Measurements from ENCODE around the gene TMEM170B.

TMEM170B gene, protein sequence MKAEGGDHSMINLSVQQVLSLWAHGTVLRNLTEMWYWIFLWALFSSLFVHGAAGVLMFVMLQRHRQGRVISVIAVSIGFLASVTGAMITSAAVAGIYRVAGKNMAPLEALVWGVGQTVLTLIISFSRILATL

DNA sequence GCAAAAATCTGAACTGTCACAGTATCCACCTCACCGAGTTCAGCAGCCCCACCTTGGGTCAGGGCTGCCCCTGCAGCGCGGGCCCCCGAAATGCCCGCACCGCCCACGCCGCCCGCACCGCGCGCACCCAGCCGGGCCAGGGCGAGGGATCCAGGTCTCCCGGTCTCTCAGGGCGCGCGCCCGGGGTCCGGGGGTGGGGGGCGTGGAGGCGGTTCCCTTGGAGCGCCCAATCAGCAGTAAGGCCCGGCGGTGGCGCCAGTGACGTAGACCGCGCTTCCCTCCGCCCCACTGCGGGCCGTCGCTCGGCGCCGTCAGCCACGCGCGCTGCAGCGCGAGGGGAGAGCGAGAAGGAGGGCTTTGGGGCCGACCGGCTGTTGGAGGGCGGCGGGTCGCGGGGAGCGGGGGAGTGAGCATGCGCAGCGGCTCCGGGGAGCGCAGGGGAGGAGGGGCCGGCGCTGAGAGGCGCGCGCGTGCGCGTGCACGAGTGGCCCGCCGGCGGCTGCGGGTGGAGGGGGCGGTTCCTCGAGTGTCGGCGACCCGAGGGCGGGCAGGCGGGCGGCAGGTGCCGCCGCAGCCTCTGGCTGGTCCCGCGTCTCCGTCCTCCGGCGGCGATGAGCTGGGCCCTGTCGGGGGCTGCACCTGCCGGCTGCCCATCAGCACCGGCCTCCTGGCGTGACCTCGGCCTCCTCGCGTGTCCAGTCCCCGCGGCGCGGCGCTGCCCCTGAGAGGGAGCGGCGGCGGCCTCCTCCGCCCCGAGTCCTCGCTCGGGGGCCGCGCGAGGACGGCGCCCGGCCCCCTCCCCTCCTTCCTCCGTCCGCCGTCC lies at the start of gene TMEM170B:
TMEM170B (plus strand) TSS at position 521 of the 823 bp plus-strand sequence. CDS start 529 bp downstream, outside the sequence.
- DNase-seq = peak; percentile 92

DNA sequence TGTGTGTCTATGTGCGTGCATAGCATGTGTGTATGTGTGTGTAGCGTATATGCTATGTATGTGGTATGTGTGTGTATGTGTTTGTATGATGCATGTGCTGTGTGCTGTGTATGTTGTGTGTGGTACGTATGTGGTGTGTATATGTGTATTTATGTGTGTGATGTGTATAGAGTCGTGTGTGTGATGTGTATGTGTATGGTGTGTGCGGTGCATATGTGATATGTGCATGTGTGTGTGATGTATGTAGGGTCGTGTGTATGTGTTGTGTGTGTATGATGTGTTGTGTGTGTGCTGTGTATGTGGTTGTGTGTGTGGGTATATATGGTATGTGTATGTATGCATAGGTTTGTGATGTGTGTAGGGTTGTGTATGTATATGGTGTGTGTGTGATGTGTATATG lies 46.6 kb upstream of the TMEM170B start:
- no peak for DNase-seq

DNA sequence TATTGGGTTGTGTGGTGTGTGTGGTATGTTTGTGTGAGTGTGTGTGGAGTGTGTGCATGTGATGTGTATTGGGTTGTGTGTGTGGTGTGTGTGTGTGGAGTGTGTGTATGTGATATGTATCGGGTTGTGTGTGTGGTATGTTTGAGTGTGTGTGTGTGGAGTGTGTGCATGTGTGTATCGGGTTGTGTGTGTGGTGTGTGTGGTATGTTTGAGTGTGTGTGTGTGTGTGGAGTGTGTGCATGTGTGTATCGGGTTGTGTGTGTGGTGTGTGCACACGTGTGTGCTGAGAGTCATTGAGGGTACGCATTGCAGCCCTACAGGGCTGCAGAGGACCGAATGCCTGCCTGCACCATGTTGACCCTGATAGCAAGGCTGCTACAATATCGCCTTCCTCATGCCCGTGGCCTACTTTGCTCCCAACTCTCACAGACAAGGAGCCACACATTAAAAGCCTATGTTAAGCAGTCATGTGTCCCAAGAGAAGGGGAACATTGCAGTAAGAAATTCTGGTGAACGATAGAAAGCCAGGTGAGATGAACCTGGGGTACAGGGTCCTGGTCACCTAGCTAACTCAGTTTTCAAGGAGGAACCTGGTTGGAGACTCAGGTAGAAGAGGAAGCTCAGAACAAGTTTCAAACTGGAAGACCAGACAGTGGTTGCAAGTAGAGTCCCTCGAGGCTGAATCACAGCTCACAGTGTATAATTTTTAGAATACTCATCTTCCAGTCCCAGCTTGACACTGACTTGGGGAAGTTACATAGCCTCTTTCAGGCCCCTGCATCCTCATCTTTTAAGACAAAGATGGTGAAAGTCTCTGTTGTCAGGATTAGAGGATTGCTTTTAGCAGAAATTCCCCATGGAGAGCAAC lies 45.7 kb upstream of the TMEM170B start:
- DNase-seq = no peak

DNA sequence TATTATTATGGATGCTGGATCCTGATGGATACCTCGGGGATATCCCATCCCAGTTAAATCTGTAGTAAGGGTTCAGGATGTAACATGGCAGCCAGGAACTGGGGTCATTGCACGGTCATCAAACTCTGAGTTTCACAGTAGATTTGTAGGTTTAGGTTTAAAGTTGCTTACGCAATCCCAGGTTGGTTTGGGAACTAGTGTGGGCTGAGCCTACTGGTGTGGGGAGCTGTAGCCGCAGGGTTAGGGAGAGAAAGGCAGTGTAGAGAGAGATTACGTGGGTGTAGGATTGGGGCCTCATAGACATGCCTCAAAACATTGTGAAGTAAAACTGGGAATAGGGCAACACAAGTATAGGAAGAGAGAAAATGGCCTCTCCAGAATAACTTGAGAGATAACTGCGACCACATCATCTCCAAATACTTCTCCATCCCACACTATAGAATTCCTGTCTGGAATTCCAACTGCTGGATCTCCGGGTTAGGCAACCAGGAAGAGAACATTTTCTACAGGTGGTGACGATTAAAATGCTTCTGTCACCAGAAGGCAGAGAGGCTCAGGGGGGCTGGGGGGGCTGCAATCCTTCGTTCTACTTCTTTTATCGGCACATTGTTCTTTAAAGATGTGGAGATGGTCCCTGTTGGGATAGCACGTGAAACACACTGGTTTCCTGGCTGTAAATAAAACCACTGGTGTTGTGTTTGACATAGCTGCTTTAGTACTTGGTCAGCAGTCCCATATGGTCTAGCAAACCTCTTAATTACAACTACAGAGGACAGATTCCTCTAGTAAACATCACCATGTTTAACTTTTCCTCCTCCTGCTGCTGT lies 44.9 kb upstream of the TMEM170B start:
- DNase-seq = no peak

DNA sequence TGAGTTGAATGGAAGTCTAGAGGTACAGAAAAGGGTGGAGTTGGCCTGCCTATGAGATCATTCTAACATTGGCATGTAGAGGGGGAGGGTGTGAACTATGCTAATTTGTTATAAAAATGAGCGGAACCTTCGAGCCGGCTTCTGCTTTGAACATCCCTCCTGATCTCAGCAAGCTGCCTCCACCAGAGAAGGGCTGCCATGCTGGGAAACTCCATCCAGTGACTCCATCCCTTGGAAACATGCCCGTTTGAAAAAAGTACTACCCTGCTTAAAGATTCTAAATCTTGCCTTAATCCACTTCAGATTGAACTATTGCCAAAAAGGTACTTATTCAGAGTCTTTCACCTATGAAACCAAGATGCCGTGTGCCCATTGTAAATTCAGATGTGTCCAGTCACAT lies 43.6 kb upstream of the TMEM170B start:
- DNase-seq = no peak

DNA sequence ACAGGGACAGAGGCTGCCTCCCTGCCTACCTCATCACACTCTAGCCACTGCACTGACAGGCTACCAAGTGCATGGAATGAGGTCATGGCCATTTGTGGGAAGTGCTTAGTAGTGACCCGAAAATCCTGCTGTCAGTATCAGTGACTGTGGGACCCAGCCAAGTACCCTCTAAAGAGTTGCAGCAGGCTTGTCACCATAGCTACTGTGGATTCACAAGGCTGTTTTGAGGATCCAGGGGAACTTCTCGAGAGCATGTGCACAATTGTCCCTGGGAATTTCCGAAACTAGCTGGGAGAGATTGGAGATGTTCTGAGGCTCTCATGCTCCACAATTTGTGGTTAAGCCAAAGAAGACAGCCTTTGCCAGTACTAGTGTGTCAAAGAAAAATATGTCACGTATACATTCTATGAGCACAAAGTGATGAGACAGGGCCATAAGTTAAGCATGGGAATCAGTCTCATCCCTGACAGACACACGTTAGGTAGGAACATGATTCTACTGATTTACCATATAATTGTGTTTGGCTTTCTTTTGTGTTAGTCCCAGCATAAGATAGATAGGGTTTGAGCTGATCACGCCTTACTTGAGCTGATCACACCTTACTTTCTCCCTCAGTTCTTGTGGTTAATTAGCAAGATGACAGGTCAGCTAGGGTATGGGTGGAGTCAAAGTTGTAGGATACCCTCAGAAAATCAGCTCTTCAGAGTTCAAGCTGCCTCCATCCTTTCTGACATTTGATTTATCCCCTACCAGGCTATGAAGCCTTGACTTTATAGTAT lies 42.6 kb upstream of the TMEM170B start:
- no peak for DNase-seq

DNA sequence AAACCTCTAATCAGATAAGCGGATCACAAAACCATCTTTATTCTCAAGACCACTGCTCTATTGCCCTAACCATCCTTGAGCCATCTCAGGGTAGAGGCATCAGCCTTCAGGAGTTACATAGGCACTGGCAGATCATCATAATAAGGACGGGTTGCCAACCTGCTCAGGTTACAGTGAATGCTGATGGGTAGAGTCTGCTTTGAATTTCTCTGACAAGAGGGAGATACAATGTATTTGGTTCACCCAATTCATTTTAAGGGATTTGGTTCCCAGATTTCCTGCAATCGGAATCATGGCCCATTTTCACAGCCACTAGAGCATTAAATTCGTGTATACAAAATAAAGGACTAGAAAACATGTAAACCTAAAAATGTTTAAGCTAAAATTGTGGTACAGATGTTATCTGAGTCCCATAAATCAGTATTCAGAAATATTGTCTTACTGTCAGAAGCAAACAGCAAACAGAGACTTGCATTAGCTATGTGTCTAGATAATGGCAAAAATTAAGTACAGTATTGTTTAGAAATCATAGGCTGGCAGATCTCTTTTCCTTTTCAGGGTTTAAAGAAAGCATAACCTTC lies 41.9 kb upstream of the TMEM170B start:
- DNase-seq = peak; percentile 29

DNA sequence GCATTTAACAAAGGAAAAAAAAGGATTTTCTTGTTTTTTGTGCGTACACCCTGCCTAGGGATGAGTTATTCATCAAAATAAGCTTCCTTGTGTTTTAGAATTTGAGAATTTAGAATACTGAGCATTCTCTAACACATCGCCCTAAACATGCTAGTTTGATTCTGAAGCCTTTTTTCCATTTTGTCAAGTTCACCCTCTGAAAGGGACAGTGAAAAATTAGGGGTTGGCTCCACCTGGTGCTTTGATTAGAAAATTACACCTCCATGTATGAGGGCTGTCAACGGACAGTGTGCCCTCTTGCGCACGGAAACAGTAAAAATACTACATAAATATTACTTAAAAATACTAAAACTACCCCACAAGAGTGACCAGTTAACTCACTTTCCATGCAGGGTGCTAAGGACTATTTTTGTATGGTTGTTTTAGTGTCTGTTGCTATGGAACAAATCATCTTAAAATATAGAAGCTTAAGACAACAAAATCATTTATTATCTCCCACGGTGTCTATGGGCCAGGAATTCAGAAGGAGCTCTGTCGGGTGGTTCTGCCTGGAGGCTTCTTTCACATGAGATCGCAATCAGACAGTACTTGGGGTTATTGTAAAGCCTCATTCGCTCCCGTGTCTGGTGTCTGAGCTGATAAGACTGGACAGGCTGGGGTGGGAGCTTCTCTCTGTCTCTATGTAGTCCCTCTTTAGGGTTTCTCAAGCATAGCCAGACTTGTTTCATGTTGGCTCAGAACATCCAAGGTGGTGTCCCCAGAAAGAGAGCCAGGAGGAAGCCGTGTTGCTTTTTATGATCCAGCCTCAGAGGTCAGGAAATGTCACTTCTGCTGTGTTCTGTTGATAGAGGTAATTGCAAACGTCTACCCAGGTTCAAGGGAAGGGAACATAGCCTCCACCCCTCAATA lies 41.1 kb upstream of the TMEM170B start:
- DNase-seq = peak; percentile 82

DNA sequence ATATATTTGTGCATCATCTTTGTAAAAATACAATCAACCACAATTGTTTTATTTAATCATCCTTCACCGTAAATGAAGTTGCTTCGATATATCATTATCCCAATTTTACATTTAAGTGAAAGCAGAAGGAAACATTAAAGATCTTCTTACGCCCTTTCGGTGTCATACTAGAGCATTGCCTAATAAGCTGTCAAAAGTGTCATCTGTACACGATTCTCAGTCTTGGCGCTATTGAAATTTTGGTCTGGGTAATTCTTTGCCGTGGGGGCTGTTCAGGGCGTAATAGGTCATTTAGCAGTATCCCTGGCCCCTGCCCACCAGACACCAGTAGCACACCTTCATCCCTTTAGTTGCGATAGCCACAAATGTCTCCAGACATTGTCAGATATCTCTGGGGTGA lies 40.4 kb upstream of the TMEM170B start:
- no peak for DNase-seq

DNA sequence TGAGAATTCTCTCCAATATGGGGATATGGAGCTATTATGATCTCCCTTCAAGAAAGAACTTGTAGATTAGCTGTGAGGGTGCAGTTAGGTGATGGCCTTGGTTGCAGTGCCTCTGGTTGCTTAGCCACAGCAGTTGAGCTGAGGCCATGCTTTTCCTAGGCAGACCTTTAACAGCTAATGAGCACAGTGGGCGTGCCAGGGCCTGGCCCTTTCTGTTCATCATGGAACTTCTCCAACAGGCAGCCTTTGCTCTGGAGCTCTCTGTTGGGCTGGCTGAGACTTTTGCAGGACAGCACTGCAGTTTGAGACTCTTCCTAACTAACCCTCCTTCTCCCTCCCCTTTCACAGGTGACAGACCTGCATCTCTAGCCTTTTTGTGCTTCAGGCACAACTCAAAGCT lies 39.7 kb upstream of the TMEM170B start:
- DNase-seq = no peak

DNA sequence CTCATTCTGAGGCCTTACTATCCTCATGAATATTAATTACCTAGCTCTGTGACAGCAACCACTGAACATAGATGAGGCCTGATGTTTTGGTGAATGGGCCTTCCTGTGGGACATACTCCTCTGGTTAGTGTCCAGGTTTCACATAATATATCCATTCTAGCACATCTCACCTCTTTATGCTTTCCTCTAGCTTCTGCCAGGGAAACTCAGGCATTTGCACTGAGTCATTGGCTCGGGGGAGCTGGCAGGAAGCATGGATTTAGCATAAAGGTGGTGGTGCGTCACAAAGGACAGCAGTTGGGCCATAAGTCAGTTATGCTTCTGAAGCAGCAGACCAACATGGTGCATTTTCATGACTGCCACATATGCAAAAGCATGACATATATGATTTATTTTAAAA lies 37.5 kb upstream of the TMEM170B start:
- DNase-seq = no peak

DNA sequence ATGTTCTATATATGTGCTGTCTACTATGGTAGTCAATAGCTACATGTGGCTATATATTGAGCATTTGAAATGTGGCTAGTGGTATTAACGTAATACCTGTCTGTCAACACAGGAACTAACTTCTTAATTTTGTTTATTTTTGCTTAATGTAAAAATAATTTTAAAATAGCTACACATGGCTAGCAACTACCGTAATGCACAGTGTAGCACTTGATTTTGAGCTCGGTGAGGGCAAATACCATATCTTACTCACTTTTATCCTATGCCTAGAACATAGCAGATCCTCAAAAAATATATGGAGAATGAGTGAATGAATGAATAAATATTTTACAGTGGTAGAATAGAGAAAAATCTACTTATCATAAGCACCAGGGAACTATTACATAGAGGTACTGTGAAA lies 28.1 kb upstream of the TMEM170B start:
- no peak for DNase-seq

DNA sequence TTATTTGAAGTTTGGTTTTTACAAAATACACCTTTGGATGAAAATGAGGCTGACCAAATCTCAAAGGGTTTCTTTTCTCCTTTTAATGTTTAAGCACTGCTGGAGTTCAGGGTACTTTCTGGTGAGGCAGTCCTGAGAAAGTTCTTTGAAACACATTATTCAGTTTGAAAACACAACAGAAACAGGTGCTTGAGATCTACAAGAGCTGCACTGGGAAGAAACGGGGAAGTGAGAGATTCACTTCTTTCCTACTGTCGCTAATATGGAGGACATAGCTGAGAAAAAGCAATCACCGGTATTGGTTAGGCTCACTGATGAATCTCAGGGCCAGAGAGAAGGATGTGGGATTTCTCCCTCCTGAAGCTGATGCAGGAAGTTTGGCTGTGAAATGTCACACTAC lies 22.9 kb upstream of the TMEM170B start:
- no peak for DNase-seq

DNA sequence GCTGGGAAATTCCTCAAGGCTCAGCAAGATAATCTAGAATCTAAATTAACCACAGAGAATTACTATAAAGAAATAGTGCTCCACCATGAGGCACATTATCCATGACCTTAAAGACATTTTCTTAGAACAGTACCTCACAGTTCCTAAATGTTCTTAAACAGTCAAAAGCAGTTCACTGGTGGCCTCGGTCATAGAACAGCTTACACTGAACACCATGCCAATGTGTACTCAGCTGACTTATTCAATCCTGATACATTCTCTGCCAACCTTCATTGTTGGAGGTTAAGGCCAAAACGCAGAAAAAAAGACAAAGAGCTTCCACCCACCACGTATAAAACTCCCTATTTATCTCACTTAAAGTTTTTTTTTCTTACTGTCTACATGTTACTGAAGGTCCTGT lies 21.8 kb upstream of the TMEM170B start:
- DNase-seq = no peak

DNA sequence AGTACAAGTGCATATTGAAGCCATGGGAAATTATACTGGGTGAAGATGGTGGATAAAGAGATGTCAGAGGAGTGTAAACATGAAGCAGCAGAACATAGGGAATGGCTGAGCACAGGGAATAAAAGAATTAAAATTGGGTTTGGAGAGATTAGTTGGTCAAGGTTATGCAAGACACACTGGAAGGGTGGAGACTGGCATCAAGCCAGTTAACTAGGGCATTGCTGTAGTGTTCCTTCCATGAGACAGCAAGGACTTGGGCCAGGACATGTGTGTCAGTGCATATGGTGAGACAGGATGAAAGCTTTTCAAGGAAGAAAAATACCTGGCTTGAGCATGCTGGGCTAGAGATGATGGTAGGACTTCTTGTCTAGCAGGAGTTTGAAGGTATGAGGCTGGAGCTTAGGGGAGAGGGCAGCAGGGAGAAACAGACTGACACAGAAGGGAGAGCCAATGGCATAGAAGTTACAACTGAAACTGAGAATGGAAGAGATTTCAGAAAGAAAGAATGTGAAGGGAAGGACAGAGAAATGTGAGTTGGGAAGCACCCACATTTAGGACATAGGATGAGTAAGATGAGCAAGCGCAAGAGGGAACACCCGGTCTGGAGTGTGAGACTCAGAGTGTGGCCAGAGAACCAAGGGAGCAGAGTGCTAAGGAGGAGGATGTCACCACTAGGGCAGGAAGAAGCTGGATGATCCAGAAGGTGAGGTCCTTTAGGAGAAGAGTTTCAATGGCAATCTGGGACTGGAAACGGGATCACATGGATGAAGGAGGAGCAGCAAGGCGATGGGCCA lies 14.5 kb upstream of the TMEM170B start:
- no peak for DNase-seq

DNA sequence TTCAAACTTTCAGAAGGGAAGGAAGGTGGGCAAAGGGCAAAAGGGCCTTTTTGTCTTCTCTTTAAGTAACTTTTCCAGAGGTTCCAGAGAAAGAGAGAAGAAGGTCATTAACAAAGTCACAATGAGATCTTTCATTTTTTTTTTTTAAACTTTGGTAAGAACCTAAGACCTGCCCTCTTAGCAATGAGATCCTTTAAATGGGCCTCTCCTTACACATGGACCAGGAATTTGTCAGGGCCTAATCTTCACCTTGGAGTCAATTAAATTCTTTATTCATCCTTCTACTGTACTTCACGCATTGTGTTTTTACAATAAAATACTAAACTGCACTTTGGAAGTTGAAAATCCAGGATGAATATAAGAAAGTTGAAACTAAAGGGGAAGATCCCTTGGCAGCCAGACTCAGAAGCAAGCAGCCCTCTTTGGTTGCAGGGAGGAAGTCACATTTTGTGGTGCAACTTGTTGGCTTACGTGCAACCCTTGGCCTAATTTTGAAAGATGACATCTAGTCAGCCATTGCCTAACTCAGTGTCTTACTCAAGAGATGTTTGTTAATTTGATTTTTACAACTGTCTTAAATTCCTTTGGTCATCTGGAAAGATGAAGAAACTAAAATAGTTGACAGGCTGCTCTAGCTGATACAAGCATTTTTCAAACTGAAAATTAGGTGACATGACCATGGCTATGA lies 11.9 kb upstream of the TMEM170B start:
- DNase-seq = no peak

DNA sequence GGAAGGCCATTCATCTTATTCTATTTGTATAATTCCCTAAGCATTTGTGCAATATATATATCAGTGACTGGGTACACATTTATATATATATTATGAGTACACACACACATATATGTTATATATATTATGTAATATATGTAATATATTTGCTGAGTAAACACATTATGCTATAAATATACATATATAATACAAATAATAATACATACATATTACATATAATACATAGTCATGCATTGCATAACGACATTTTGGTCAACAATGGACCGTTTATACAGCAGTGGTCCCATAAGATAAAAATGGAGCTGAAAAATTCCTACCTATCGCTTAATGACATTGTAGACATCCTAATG lies 11.4 kb upstream of the TMEM170B start:
- no peak for DNase-seq

DNA sequence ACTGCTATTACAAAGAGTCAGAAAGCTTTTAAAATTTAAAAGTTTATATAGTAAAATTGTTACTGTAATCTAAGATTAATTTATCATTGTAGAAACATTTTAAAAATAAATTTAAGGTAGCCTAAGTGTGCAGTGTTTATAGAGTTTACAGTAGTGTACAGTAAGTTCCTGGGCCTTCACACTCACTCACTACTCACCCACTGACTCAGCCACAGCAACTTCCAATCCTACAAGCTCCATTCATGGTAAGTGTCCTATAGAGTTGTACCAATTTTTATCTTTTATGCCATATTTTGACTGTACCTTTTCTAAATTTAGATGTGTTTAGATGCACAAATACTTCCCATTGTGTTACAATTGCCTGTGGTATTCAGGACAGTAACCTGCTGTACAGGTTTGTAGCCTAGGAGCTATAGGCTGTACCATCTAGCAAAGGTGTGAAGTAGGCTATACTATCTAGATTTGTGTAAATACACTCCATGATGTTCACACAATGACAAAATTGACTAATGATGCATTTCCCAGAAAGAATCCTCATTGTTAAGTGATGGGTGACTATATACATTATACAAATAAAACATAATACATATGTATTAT lies 10.2 kb upstream of the TMEM170B start:
- DNase-seq = no peak

DNA sequence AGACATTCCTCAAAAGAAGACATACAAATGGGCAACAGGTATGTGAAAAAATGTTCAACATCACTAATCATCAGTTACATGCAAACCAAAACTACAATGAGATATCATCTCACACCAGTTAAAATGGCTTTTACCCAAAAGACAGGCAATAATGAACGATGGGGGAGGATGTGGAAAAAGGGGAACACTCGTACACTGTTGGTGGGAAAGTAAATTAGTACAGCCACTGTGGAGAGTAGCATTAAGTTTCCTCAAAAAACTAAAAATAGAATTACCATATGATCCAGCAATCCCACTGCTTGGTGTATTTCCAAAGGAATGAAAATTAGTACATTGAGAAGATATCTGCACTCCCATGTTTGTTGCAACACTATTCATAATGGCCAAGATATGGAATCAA lies 8.6 kb upstream of the TMEM170B start:
- no peak for DNase-seq

Data from NCI-H748 treated with DMSO at 0.1 percent for 48 hours (cell line).